Left kidney (tissue), 2 donors: ENCODE measurements around the gene UPF3A. TPM values are rescaled to one million over a fixed set of nuclear protein-coding genes. Genes with fewer than 3 reads are reported as not detected.
"Not testable (repeated sequence)": the region's sequence is repeated elsewhere in the genome, so short reads cannot be mapped to it uniquely, and the experiment has no call there.

Source experiments
- DNase-seq: peaks from one replicate; pipeline ENCODE4 v3.0.0-alpha.2; 2013
- polyA plus RNA-seq: library from polyadenylated mRNA; unstranded; fragments of 120-200 nt; gene quantifications from one replicate; pipeline ENCODE4 v1.2.1, GENCODE V29; 2013; ENCODE audit not compliant: insufficient read length

The UPF3A gene
- polyA plus RNA-seq, 1 donor: 207 TPM

- no peak for DNase-seq
These were observed 48.7 kb downstream of the UPF3A start for GRCh38 chr13:114330086-114330485.

GRCh38 chr13:114333881-114334280 lies 52.5 kb downstream of the UPF3A start:
- DNase-seq: not testable (repeated sequence)

DNA sequence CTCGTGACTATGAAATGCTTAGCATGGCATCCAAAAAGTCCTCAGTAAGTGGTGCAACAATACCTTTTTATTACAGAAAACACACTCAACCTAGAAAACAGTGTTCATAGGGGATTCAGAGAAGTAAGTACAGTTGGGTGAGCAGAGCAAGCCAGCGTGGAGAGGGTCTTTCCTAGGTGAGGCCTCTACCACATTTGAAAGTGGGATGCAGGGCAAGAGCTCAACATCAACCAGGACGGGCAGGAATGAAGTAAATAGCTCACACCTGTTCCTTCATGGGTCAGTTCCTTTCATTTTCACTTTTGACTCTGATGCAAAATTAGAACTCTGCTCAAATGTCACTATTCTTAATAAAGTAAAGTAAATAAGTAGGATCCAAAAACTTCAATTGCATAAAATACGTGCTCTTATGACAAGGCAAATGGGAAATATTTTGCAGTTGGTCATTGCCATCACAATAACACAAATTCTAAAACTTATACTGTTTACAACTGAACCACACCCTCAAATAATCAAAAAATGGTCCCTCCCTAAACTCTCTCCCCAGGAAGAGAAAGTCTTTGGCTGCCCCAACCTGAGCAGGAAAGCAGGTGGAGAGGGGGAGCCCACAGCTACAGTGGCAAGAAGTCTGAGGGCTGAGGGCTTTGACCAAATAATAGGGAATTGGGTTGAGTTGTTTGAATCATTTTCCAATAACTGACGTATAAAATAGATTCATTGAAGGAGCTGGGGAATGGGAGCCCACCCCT lies 53.1 kb downstream of the UPF3A start:
- no peak for DNase-seq

- not testable (repeated sequence) for DNase-seq
These were observed 55.1 kb downstream of the UPF3A start for GRCh38 chr13:114336457-114336856.

DNA sequence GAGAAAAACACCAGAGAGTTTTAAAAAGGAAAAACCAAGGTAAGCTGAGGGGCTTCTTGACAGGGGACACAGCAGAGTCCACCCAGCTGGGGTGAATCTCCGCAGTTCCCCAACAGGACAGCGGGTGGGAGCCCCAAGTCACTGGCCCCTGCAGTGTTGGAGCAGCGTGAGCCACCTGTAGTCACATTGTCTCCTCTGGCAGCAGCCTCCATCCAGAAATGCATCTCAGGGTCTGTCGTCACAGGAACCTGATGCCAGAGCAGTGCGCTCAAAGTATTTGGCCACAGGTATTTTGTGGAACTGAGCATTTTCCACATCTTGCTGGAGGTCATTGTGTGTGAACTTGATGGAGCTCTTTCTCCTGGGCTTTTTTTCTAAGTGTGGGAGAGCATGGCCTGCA lies 57.6 kb downstream of the UPF3A start:
- DNase-seq: no peak

- DNase-seq: no peak
These were observed 58.6 kb downstream of the UPF3A start for GRCh38 chr13:114339857-114340534.

GRCh38 chr13:114341003-114341777 lies 59.8 kb downstream of the UPF3A start:
- no peak for DNase-seq

DNA sequence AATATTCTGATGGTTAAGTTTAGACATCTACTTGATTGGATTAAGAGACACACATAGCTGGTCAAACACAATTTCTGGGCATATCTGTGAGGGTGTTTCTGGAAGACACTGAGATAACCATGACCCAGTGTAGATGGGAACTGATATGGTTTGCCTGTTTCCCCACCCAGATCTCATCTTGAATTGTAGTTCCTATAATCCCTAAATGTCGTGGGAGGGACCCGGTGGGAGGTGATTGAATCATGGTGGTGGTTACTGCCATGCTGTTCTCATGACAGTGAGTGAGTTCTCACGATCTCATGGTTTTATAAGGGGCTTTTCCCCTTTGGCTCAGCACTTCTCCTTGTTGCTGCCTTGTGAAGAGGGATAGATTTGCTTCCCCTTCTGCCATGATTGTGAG lies 65.9 kb downstream of the UPF3A start:
- not testable (repeated sequence) for DNase-seq

GRCh38 chr13:114352763-114353162 lies 71.4 kb downstream of the UPF3A start:
- not testable (repeated sequence) for DNase-seq

DNA sequence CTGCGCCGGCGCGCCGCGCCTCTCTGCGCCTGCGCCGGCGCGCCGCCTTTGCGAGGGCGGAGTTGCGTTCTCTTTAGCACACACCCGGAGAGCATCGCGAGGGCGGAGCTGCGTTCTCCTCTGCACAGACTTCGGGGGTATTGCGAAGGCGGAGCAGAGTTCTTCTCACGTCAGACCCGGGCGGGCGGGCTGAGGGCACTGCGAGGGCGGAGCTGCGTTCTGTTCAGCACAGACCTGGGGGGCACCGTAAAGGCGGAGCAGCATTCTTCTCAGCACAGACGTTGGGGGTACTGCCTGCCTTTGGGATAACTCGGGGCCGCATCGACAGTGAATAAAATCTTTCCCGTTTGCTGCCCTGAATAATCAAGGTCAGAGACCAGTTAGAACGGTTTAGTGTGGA lies 72.0 kb downstream of the UPF3A start:
- not testable (repeated sequence) for DNase-seq

Other genes starting within 250 kb of the UPF3A start
- 11.5 TPM for gene RASA3, start 149.0 kb upstream of the UPF3A start, polyA plus RNA-seq
- gene CFAP97D2, start 102.3 kb upstream of the UPF3A start, polyA plus RNA-seq: not detected
- 161 TPM for gene CDC16, start 46.7 kb upstream of the UPF3A start, polyA plus RNA-seq
- 40.6 TPM for gene CHAMP1, start 32.9 kb downstream of the UPF3A start, polyA plus RNA-seq